GM18861 (cell line): Measurements from ENCODE around the gene CPA4.
A peak's percentile ranks its signal among the peaks of the same experiment; 100 is the strongest.

Experiments
- ATAC-seq: cut with Tn5 transposase; IDR thresholded peaks from one replicate; pipeline ENCODE4 v1.9.1; 2021; ENCODE audit not compliant: unreplicated experiment

The CPA4 gene

GRCh38 chr7:130363026-130363847, 70.3 kb downstream of the CPA4 start:
- no peak for ATAC-seq

- no peak for ATAC-seq
Measured at GRCh38 chr7:130364451-130364850, 71.5 kb downstream of the CPA4 start.

- ATAC-seq, result no peak
Measured at GRCh38 chr7:130365088-130365487, 72.1 kb downstream of the CPA4 start.

- peak; percentile 64 for ATAC-seq
Measured at GRCh38 chr7:130365511-130366441, 72.8 kb downstream of the CPA4 start.

GRCh38 chr7:130366564-130366963, 73.6 kb downstream of the CPA4 start:
- ATAC-seq, result no peak

- no peak for ATAC-seq
Measured at GRCh38 chr7:130367088-130367755, 74.3 kb downstream of the CPA4 start.

GRCh38 chr7:130367836-130368746, 75.1 kb downstream of the CPA4 start:
- ATAC-seq, result no peak

- no peak for ATAC-seq
Measured at GRCh38 chr7:130369110-130369711, 76.2 kb downstream of the CPA4 start.

- ATAC-seq, result no peak
Measured at GRCh38 chr7:130369831-130370550, 77.0 kb downstream of the CPA4 start.

- no peak for ATAC-seq
Measured at GRCh38 chr7:130371046-130371445, 78.1 kb downstream of the CPA4 start.

- no peak for ATAC-seq
Measured at GRCh38 chr7:130372402-130373165, 79.6 kb downstream of the CPA4 start.
